Activated CD4-positive, alpha-beta T cell treated with anti-CD3 and anti-CD28 coated beads for 4 hours (primary cell): ENCODE results near the gene ZNF224.
"Not testable (repeated sequence)": the region's sequence is repeated elsewhere in the genome, so short reads cannot be mapped to it uniquely, and the experiment has no call there.

Experiments used
- DNase-seq, 2 donors: peaks; one replicate each; pipeline ENCODE4 v3.0.0-alpha.2; 2020

Gene ZNF224

GRCh38 chr19:44093931-44094765 is at the start of gene ZNF224:
ZNF224 (plus strand) TSS chr19:44094361; CDS start chr19:44097874, 3,513 bp downstream.
- DNase-seq: peak; percentile 75 to 82

DNA sequence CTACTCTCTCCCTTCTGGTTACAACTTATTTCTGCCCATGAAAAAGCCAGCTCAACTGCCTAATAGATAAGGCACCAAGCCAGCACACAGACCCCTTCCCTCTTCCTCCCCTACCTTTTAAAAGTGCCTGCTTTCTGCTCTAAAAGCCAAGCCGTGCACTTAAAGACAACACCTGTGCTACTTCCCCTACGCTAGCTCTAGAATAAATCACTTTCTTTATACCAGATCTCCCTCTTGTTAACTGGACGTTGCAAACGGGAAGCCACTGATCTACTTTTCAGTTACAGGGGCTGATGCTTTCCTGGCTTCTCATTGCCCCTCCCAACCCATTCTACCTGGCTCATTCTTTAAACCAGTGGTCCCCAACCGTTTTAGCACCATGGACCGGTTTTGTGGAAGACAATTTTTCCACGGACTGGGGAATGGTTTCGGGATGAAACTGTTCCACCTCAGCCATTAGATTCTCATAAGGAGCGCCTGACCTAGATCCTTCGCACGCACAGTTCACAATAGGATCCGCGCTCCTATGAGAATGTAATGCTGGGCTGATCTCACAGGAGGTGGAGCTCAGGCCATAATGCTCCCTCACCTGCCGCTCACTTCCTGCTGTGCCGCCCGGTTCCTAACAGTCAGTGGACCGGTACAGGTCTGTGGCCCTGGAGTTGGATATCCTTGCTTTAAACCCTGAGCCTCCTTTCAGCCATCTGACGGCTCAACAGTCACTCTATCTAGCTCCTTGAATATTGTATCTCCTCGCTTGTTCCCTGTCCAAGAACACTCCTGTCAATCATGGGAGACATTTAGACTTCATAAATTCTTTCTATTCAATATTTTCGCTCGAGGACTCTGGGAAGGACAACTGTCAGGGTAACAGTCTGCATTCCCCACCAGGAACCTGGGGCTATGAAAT is 43.2 kb upstream of the ZNF224 start:
- peak; percentile 3 to 7 for DNase-seq

GRCh38 chr19:44051650-44052402 is 42.3 kb upstream of the ZNF224 start, which contains the start of gene ZNF223:
ZNF223 (plus strand) TSS chr19:44052036; CDS start chr19:44055177, 3,141 bp downstream.
- DNase-seq: peak; percentile 62 to 65

- DNase-seq: no peak
Observed at GRCh38 chr19:44055870-44056269, 38.3 kb upstream of the ZNF224 start.

DNA sequence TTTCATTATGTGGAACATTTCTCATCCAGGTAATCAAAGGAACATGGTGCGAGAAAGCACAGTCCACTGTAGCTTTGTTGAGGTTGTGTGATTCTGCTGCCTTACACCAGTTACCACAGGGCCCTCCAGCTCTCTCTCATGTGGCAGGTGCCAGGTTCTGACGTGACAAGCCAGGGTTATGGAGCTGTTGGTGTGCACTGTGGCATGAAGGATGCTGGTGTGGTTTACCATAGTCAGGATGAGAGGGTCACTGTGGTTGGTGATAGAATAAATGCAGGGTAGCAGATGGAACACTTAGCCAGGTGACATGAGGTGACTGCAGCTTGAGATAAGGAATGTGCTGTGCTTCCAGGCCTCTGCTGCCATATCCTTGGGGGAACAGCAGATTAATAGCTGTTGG is 34.9 kb upstream of the ZNF224 start:
- no peak for DNase-seq

DNA sequence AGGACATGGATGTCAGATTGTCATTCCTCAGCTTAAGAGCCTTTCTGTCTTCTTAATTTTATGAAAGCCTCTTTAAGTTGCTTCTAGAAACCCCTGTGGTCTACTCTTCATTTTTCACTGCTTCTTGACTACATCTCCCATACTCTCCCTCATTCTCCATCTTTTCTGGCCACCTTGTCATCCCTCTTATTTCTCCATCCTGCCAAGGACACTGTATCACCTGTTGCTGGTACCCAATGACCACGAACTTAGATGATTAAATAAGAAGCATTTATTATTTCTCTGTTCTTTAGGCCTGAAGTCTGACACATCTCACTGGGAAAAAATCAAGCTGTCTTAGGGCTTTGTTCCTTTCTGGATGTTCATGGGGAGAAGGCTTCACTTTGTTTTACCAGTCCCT is 33.1 kb upstream of the ZNF224 start:
- no peak for DNase-seq

- DNase-seq: no peak
Observed at GRCh38 chr19:44066305-44066704, 27.9 kb upstream of the ZNF224 start.

DNA sequence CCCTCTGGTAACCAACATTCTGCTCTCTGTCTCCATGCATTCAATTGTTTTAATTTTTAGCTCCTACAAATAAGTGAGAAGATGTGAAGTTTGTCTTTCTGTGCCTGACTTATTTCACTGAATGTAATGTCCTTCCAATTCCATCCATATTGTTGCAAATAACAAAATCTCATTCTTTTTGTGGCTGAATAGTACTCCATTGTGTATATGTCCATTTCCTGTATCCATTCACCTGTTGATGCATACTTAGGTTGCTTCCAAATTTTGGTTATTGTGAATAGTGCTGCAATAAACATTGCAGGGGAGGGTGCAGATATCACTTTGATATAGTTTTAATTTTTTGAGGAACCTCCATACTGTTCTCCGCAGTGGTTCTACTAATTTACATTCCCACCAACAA is 24.7 kb upstream of the ZNF224 start:
- no peak for DNase-seq

GRCh38 chr19:44071824-44072542 is 22.2 kb upstream of the ZNF224 start, which contains the start of gene ZNF284:
ZNF284 (plus strand) TSS chr19:44072159; CDS start chr19:44076390, 4,231 bp downstream.
- DNase-seq: peak; percentile 78 to 86

DNA sequence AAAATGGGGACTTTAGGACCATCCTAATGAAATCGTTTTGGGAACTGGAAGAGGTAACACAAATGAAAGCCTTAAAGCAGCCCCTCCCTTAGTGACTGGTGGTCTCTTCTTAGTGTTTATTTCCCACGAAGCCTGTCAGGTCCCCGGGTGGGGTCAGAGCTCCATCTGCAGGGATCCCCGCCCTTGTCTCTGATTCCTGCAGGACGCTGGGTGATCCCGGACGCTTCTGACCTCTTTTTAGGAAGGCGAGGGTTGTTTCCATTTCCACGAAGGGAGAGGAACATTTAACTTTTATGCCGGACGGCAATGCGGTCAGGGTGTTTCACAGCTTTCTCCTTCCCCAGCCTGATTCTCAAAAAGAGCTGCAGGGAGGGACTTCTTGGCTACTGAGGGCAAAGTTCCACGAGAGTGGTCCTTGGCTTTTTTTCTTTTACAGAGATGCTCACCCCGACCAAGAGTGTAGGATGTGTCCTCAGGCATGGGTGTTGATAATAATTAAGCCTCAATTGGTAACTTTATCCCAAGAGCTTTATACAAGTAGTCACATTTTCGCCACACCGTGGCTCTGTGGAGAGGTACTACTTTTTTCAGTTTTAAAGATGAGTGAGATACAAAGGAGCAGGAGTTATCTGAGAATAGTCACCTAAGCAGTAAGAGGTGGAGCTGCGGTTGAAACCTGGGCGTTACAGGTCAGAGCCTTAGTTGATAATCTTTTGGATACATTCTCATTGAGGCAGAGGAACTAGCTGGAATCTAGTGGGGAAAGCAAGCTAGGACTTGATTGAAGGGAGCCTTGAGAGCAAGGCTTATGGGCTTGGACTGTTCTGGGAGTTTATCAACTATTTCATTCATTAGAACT is 21.4 kb upstream of the ZNF224 start:
- no peak for DNase-seq

GRCh38 chr19:44076325-44076724 is 17.8 kb upstream of the ZNF224 start:
- DNase-seq: no peak

- no peak for DNase-seq
Observed at GRCh38 chr19:44092108-44092507, 2.1 kb upstream of the ZNF224 start.

DNA sequence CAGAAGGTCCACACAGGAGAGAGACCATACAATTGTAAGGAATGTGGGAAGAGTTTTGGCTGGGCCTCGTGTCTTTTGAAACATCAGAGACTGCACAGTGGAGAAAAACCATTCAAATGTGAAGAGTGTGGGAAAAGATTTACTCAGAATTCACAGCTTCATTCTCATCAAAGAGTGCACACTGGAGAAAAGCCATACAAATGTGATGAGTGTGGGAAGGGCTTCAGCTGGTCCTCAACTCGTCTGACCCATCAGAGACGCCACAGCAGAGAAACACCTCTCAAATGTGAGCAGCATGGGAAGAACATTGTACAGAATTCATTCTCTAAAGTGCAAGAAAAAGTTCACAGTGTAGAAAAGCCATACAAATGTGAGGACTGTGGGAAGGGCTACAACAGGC is 13.6 kb downstream of the ZNF224 start:
- no peak for DNase-seq

DNA sequence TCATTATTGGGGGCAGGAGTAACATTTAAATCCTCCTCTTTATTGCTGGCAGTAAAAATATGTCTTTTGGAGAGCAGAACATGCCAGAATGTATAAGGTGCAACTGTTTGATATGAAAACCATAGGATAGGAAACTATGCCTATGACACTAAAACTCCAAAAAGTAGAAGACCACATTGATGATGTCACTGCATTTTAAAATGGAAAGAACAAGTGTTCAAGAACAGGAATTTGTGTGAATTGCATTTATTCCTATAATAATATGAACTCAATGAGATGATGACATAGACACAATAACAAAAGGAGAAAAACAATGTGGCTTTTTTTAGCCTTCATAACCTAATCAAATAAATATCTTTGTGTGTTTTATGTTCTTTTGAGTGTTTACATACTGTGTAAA is 15.3 kb downstream of the ZNF224 start:
- no peak for DNase-seq

DNA sequence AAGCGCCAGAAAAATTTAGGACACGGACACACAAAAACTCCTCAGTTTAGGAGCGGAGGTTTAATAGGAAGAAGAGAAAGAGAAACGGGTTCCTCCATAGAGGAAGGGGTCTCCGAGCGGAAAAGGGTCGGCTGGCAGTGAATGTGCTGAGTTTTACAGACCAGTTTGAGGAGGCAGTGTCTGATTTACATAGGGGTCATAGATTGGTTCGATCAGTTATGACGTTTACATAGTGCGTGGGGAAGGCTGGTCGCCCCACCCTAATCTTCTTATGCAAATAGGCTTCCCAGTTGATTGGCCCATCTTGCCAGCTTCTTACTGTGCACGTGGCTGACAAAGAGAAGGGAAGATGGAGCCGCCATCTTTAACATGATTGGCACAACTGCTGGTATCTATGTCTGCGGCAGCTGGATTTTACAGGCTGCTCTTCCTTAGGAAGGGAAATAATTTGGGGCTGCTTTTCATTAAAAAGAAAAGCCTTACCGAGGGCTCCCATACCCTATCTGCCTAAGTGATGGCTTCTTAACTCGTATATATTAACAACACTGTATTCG is 17.8 kb downstream of the ZNF224 start:
- DNase-seq: no peak

GRCh38 chr19:44112802-44113137 is 18.6 kb downstream of the ZNF224 start:
- no peak for DNase-seq

DNA sequence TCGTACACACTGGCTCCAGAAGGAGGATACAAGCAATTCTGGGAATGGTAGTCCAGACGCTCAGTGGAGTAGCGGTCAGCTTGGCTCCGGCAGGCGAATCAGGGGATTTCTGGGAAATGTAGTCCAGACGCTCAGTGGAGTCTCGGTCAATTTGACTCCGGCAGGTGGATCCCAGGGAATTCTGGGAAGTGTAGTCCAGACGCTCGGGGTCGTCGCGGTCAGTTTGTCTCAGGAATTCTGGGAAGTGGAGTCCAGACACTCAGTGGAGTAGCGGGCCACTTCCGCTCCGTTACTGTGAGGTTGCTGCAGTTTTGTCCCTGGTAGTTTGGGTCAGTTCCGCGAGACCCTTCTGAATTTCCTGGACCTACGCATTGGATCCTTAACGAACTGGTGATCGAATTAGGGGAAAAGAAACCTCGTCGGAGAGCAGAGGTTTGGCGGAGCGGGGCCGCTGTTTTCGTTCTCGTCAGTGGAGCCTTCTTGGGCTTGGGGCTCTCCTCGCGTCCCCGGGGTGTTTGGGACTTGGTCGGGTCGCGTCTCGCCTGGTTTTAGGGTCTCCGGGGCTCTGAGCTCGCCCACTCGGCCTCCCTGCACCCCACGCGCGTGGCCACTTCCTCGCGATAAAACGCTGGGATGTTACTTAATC is 19.1 kb downstream of the ZNF224 start, which contains the start of gene ZNF225:
Gene ZNF225, plus strand, starts transcription at position 262 of the 646 bp plus-strand sequence. CDS start 2,429 bp downstream, outside the sequence.
- peak; percentile 80 for DNase-seq

GRCh38 chr19:44113784-44114390 is 19.7 kb downstream of the ZNF224 start:
- peak in 1 of 2 donors; percentile 1 for DNase-seq

GRCh38 chr19:44121162-44121561 is 27.0 kb downstream of the ZNF224 start:
- DNase-seq: not testable (repeated sequence)

- DNase-seq: no peak
Observed at GRCh38 chr19:44131955-44132354, 37.8 kb downstream of the ZNF224 start.
